BE2C (cell line): ENCODE results near the gene PCDHGA8.
"Not testable (repeated sequence)": the region's sequence is repeated elsewhere in the genome, so short reads cannot be mapped to it uniquely, and the experiment has no call there.

ENCODE experiments used
- DNase-seq: peaks from one replicate; pipeline ENCODE4 v3.0.0-alpha.2; 2020
- H3K27me3 ChIP-seq: fragments of 250-450 bp; sonication (Bioruptor Pico); 2 replicates; pipeline ENCODE4 v1.5.1; 2020; ENCODE audit warnings: mild to moderate bottlenecking
- H3K36me3 ChIP-seq: fragments of 250-450 bp; sonication (Bioruptor Pico); 2 replicates; pipeline ENCODE4 v1.5.1; 2020; ENCODE audit warnings: mild to moderate bottlenecking
- H3K4me1 ChIP-seq: fragments of 250-450 bp; sonication (Bioruptor Pico); 2 replicates; pipeline ENCODE4 v1.5.1; 2020
- H3K4me3 ChIP-seq: 2 replicates; pipeline ENCODE4 v1.5.1; 2011; ENCODE audit warnings: low read depth, low read length
- H3K9me3 ChIP-seq: fragments of 250-450 bp; sonication (Bioruptor Pico); 2 replicates; pipeline ENCODE4 v1.5.1; 2020
- CTCF ChIP-seq: IDR thresholded peaks from 2 replicates; pipeline ENCODE4 v1.5.1; 2012; ENCODE audit warnings: mild to moderate bottlenecking, low read depth, low read length

The PCDHGA8 gene

GRCh38 chr5:141369994-141370848 is 22.2 kb upstream of the PCDHGA8 start, which contains the start of gene PCDHGB3:
PCDHGB3 (plus strand) TSS chr5:141370242; CDS start chr5:141370395, 153 bp downstream.
- Histone ChIP-seq H3K4me1 (no peaks in the 10 kb centered on the region), H3K9me3 (peaks cover 2% of the 10 kb centered on the region; the same call in 1 of the 2 replicates), H3K27me3 (no peaks in the 10 kb centered on the region), H3K4me3 (no peak within 1 kb of the TSS), H3K36me3 (peaks cover 37% of the 10 kb centered on the region)
- TF ChIP-seq CTCF = no peak
- DNase-seq = no peak

DNA sequence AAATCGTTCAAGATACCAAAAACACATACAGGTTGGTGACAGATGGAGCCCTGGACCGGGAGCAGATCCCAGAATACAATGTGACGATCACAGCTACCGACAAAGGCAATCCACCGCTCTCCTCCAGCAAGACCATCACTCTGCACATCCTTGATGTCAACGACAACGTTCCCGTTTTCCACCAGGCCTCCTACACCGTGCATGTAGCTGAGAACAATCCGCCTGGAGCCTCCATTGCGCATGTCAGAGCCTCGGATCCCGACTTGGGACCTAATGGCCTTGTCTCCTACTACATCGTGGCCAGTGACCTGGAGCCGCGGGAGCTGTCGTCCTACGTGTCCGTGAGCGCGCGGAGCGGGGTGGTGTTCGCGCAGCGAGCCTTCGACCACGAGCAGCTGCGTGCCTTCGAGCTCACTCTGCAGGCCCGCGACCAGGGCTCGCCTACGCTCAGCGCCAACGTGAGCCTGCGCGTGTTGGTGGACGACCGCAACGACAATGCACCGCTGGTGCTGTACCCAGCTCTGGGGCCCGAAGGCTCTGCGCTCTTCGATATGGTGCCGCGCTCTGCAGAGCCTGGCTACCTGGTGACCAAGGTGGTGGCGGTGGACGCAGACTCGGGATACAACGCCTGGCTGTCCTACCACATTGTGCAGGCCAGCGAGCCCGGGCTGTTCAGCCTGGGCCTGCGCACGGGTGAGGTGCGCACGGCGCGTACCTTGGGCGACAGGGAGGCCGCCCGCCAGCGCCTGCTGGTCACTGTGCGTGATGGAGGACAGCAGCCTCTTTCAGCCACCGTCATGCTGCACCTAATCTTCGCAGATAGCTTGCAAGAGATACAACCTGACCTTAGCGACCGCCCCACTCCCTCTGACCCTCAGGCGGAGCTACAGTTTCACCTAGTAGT is 20.6 kb upstream of the PCDHGA8 start:
- no peak for TF ChIP-seq CTCF
- Histone ChIP-seq H3K4me3 (no peak overlapping the region), H3K9me3 (peaks cover 2% of the 10 kb centered on the region; the same call in 1 of the 2 replicates), H3K27me3 (no peaks in the 10 kb centered on the region), H3K4me1 (no peaks in the 10 kb centered on the region), H3K36me3 (peaks cover 29% of the 10 kb centered on the region)
- no peak for DNase-seq

GRCh38 chr5:141373673-141374317 is 18.6 kb upstream of the PCDHGA8 start, which contains the start of gene PCDHGA6:
PCDHGA6 (plus strand) TSS chr5:141373891; CDS start chr5:141374084, 193 bp downstream.
- Histone ChIP-seq H3K36me3 (peaks cover 29% of the 10 kb centered on the region), H3K9me3 (peaks cover 2% of the 10 kb centered on the region; the same call in 1 of the 2 replicates), H3K4me1 (no peaks in the 10 kb centered on the region), H3K4me3 (no peak within 1 kb of the TSS), H3K27me3 (no peaks in the 10 kb centered on the region)
- no peak for TF ChIP-seq CTCF
- DNase-seq = no peak

DNA sequence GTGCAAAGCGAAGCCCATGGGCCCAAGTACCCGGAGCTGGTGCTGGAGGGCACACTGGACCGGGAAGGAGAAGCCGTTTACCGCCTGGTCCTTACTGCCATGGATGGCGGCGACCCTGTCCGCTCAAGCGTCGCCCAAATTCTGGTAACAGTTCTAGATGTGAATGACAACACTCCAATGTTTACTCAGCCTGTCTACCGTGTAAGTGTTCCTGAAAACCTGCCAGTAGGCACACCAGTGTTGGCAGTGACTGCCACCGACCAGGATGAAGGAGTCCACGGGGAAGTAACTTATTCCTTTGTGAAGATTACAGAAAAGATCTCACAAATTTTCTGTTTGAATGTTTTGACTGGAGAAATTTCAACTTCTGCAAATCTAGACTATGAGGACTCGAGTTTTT is 17.8 kb upstream of the PCDHGA8 start:
- Histone ChIP-seq H3K36me3 (peaks cover 29% of the 10 kb centered on the region), H3K9me3 (peaks cover 2% of the 10 kb centered on the region; the same call in 1 of the 2 replicates), H3K4me3 (no peak overlapping the region), H3K4me1 (no peaks in the 10 kb centered on the region), H3K27me3 (no peaks in the 10 kb centered on the region)
- DNase-seq = no peak
- no peak for TF ChIP-seq CTCF

DNA sequence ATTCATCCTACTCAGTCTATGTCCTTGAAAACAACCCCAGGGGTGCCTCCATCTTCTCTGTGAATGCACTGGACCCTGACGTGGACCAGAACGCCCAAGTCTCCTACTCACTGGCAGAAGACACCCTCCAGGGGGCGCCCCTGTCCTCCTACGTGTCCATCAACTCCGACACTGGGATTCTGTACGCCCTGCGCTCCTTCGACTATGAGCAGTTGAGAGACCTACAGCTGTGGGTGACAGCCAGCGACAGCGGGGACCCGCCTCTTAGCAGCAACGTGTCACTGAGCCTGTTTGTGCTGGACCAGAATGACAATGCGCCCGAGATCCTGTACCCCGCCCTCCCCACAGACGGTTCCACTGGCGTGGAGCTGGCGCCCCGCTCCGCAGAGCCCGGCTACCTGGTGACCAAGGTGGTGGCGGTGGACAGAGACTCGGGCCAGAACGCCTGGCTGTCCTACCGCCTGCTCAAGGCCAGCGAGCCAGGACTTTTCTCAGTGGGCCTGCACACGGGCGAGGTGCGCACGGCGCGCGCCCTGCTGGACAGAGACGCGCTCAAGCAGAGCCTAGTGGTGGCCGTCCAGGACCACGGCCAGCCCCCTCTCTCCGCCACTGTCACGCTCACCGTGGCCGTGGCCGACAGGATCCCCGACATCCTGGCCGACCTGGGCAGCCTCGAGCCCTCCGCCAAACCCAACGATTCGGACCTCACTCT is 16.8 kb upstream of the PCDHGA8 start:
- DNase-seq, H3K4me3 ChIP-seq, H3K4me1 ChIP-seq, H3K27me3 ChIP-seq, H3K9me3 ChIP-seq: not testable (repeated sequence)
- peaks cover 25% of the 10 kb centered on the region for H3K36me3 ChIP-seq
